HT1080 (cell line): Measurements from ENCODE around the gene DLG4. TPM values are rescaled to one million over a fixed set of nuclear protein-coding genes. Genes with fewer than 3 reads are reported as not detected.
A peak's percentile ranks its signal among the peaks of the same experiment; 100 is the strongest.
"Not testable (repeated sequence)": the region's sequence is repeated elsewhere in the genome, so short reads cannot be mapped to it uniquely, and the experiment has no call there.

Experiments
- DNase-seq: peaks from one replicate; pipeline ENCODE4 v3.0.0-alpha.2; 2015; ENCODE audit warnings: low read depth
- total RNA-seq: library from RNA; depleted of rRNA; stranded (reverse); fragments of >200 nt; shearing (Covaris generic); gene quantifications from 2 replicates; pipeline ENCODE4 v1.2.3, GENCODE V29; 2014

Gene DLG4
- total RNA-seq, 1 experiment from 2014 or later = 14.2 TPM

GRCh38 chr17:7190276-7190917 lies 29.2 kb downstream of the DLG4 start:
- no peak for DNase-seq

- no peak for DNase-seq
Measured at GRCh38 chr17:7186241-7186640, 33.4 kb downstream of the DLG4 start.

- no peak for DNase-seq
Measured at GRCh38 chr17:7184647-7185046, 35.0 kb downstream of the DLG4 start.

GRCh38 chr17:7184091-7184488 lies 35.5 kb downstream of the DLG4 start:
- DNase-seq = no peak

GRCh38 chr17:7183433-7184090 lies 36.1 kb downstream of the DLG4 start:
- no peak for DNase-seq

GRCh38 chr17:7182101-7182500 lies 37.5 kb downstream of the DLG4 start:
- not testable (repeated sequence) for DNase-seq

- no peak for DNase-seq
Measured at GRCh38 chr17:7179317-7180254, 40.0 kb downstream of the DLG4 start, which contains the start of gene ASGR1. Gene ASGR1 (minus strand): TSS chr17:7179370. CDS start chr17:7178563, 807 bp downstream.

- no peak for DNase-seq
Measured at GRCh38 chr17:7178973-7179316, 40.7 kb downstream of the DLG4 start.

- DNase-seq = no peak
Measured at GRCh38 chr17:7177954-7178477, 41.6 kb downstream of the DLG4 start.

GRCh38 chr17:7177191-7177953 lies 42.3 kb downstream of the DLG4 start:
- peak; percentile 55 for DNase-seq

GRCh38 chr17:7176841-7177190 lies 42.8 kb downstream of the DLG4 start:
- DNase-seq = no peak

GRCh38 chr17:7176107-7176840 lies 43.4 kb downstream of the DLG4 start:
- DNase-seq = no peak

- DNase-seq = no peak
Measured at GRCh38 chr17:7175330-7175733, 44.3 kb downstream of the DLG4 start.

GRCh38 chr17:7174603-7175326 lies 44.9 kb downstream of the DLG4 start:
- no peak for DNase-seq

GRCh38 chr17:7173687-7174602 lies 45.7 kb downstream of the DLG4 start:
- no peak for DNase-seq

- DNase-seq = not testable (repeated sequence)
Measured at GRCh38 chr17:7172522-7173191, 47.0 kb downstream of the DLG4 start.

- not testable (repeated sequence) for DNase-seq
Measured at GRCh38 chr17:7169565-7169908, 50.1 kb downstream of the DLG4 start.
